Loucy (cell line): ENCODE data around the gene BCAS3.

Experiments
- H2AFZ ChIP-seq: fragments of 200-600 bp; sonication (generic); 2 replicates; pipeline ENCODE4 v1.6.0; 2016; ENCODE audit warnings: antibody characterized with exemption, mild to moderate bottlenecking, low read length, moderate library complexity
- H3F3A ChIP-seq: fragments of 200-600 bp; 2 replicates; pipeline ENCODE4 v1.6.0; 2016; ENCODE audit warnings: antibody characterized with exemption, low read depth, mild to moderate bottlenecking
- H3K27me3 ChIP-seq: fragments of 200-600 bp; sonication (generic); 2 replicates; pipeline ENCODE4 v1.6.1; 2014; ENCODE audit warnings: low read length, mild to moderate bottlenecking; ENCODE audit not compliant: insufficient read depth, poor library complexity, severe bottlenecking
- H3K36me3 ChIP-seq: fragments of 200-600 bp; sonication (generic); 2 replicates; pipeline ENCODE4 v1.6.1; 2016; ENCODE audit warnings: low read length; ENCODE audit not compliant: insufficient read depth
- H3K4me1 ChIP-seq: fragments of 200-600 bp; sonication (generic); 2 replicates; pipeline ENCODE4 v1.5.1; 2014; ENCODE audit warnings: low read length, mild to moderate bottlenecking; ENCODE audit not compliant: insufficient read depth, poor library complexity, severe bottlenecking
- H3K4me2 ChIP-seq: fragments of 200-600 bp; sonication (generic); 2 replicates; pipeline ENCODE4 v1.6.0; 2014; ENCODE audit warnings: antibody characterized with exemption, low read length, low read depth, mild to moderate bottlenecking; ENCODE audit not compliant: poor library complexity, severe bottlenecking
- H3K4me3 ChIP-seq: fragments of 200-600 bp; sonication (generic); 2 replicates; pipeline ENCODE4 v1.5.1; 2014; ENCODE audit warnings: low read length, mild to moderate bottlenecking, mixed read lengths; ENCODE audit not compliant: poor library complexity, severe bottlenecking
- H3K79me2 ChIP-seq: fragments of 200-600 bp; sonication (generic); 2 replicates; pipeline ENCODE4 v1.6.1; 2014; ENCODE audit warnings: low read length; ENCODE audit not compliant: insufficient read depth
- H3K9ac ChIP-seq: fragments of 200-600 bp; sonication (generic); 2 replicates; pipeline ENCODE4 v1.6.0; 2014; ENCODE audit warnings: mild to moderate bottlenecking, low read depth, low read length, moderate library complexity; ENCODE audit not compliant: poor library complexity, severe bottlenecking
- H3K9me2 ChIP-seq: fragments of 200-600 bp; sonication (generic); replicated peaks from 2 replicates; pipeline ENCODE4 v1.6.1; 2016; ENCODE audit warnings: low read depth, low read length, mixed read lengths
- H3K9me3 ChIP-seq: fragments of 200-600 bp; sonication (generic); 2 replicates; pipeline ENCODE4 v1.6.1; 2014; ENCODE audit warnings: mild to moderate bottlenecking, antibody characterized with exemption, low read length, low read depth; ENCODE audit not compliant: insufficient read depth
- H4K20me1 ChIP-seq: fragments of 200-600 bp; sonication (generic); 2 replicates; pipeline ENCODE4 v1.6.0; 2014; ENCODE audit warnings: antibody characterized with exemption, low read length, mild to moderate bottlenecking; ENCODE audit not compliant: insufficient read depth, poor library complexity, severe bottlenecking
- EZH2phosphoT487 ChIP-seq: fragments of 200-600 bp; IDR thresholded peaks from 2 replicates; pipeline ENCODE4 v1.6.1; 2018; ENCODE audit warnings: antibody characterized with exemption, mild to moderate bottlenecking, moderate library complexity, borderline replicate concordance
- TF ChIP-seq, protein P1 (sequence below): fragments of 200-600 bp; sonication (generic); conservative IDR thresholded peaks from 2 replicates; pipeline ENCODE4 v1.5.1; 2014; ENCODE audit warnings: mild to moderate bottlenecking, antibody characterized with exemption, low read length

The BCAS3 gene

DNA sequence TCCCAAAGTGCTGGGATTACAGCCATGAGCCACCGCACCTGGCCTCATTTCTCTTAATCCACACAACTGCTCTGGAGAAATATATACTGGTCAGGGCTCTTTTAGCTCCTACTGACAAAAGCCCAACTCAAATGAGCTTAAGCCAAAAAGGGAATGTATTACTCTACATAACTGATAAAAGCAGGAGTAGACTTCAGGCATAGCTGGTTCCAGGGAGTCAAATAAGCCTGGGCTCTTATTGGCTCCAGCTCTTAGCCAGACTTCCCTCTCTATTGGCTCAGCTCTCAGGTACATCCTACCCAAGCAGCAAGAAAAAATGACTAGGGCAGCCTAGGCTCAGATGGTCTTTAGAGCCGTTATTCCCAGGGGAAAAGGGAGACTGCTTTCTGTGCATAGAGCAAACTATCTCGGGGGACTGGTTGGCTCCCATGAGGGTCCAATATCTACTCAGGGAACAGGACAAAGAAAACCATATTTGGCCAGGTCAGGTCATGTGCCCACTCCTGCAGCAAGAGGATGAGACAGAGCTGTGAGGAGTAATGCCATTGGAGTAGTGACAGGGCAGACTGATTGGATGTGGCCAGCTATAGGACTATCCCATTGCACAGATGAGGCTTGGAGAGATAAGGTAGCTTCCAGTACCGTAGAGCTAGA lies 743.2 kb downstream of the BCAS3 start:
- no peaks in the 10 kb centered on the region for H3K9me2 ChIP-seq
- no peak overlapping the region for H3K4me2 ChIP-seq
- H3F3A ChIP-seq: no peaks in the 10 kb centered on the region
- no peaks in the 10 kb centered on the region for H3K79me2 ChIP-seq
- H3K9me3 ChIP-seq: no peaks in the 10 kb centered on the region
- TF ChIP-seq, protein P1, sequence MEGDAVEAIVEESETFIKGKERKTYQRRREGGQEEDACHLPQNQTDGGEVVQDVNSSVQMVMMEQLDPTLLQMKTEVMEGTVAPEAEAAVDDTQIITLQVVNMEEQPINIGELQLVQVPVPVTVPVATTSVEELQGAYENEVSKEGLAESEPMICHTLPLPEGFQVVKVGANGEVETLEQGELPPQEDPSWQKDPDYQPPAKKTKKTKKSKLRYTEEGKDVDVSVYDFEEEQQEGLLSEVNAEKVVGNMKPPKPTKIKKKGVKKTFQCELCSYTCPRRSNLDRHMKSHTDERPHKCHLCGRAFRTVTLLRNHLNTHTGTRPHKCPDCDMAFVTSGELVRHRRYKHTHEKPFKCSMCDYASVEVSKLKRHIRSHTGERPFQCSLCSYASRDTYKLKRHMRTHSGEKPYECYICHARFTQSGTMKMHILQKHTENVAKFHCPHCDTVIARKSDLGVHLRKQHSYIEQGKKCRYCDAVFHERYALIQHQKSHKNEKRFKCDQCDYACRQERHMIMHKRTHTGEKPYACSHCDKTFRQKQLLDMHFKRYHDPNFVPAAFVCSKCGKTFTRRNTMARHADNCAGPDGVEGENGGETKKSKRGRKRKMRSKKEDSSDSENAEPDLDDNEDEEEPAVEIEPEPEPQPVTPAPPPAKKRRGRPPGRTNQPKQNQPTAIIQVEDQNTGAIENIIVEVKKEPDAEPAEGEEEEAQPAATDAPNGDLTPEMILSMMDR: no peak
- TF ChIP-seq EZH2phosphoT487: no peak
- no peaks in the 10 kb centered on the region for H3K4me1 ChIP-seq
- H3K9ac ChIP-seq: no peak overlapping the region
- H4K20me1 ChIP-seq: no peaks in the 10 kb centered on the region
- no peak overlapping the region for H2AFZ ChIP-seq
- no peaks in the 10 kb centered on the region for H3K36me3 ChIP-seq
- no peak overlapping the region for H3K4me3 ChIP-seq
- no peaks in the 10 kb centered on the region for H3K27me3 ChIP-seq

- Histone ChIP-seq H3K9ac (no peak overlapping the region), H2AFZ (no peak overlapping the region), H3K79me2 (no peaks in the 10 kb centered on the region), H3F3A (no peaks in the 10 kb centered on the region), H3K36me3 (no peaks in the 10 kb centered on the region), H3K9me3 (no peaks in the 10 kb centered on the region), H3K4me1 (no peaks in the 10 kb centered on the region), H3K4me2 (no peak overlapping the region), H3K27me3 (no peaks in the 10 kb centered on the region), H3K4me3 (no peak overlapping the region), H3K9me2 (no peaks in the 10 kb centered on the region), H4K20me1 (no peaks in the 10 kb centered on the region)
- TF ChIP-seq, protein P1: no peak
- no peak for TF ChIP-seq EZH2phosphoT487
These were observed 743.8 kb downstream of the BCAS3 start for GRCh38 chr17:61421460-61421859.

- no peaks in the 10 kb centered on the region for H3K36me3 ChIP-seq
- no peaks in the 10 kb centered on the region for H3K9me3 ChIP-seq
- no peak overlapping the region for H3K4me2 ChIP-seq
- H3K79me2 ChIP-seq: no peaks in the 10 kb centered on the region
- H3K4me3 ChIP-seq: no peak overlapping the region
- H3K27me3 ChIP-seq: no peaks in the 10 kb centered on the region
- TF ChIP-seq, protein P1: no peak
- no peak for TF ChIP-seq EZH2phosphoT487
- H3F3A ChIP-seq: no peaks in the 10 kb centered on the region
- H3K9me2 ChIP-seq: no peaks in the 10 kb centered on the region
- no peak overlapping the region for H2AFZ ChIP-seq
- no peaks in the 10 kb centered on the region for H3K4me1 ChIP-seq
- no peak overlapping the region for H3K9ac ChIP-seq
- H4K20me1 ChIP-seq: no peaks in the 10 kb centered on the region
These were observed 744.6 kb downstream of the BCAS3 start for GRCh38 chr17:61422116-61422799.
